OCI-LY3 (cell line): ENCODE results near the gene NCAPD3.

Experiments used
- H2AFZ ChIP-seq: fragments of 200-600, 300-600 bp; shearing (Covaris generic); 2 replicates; pipeline ENCODE4 v1.6.0; 2014; ENCODE audit warnings: antibody characterized with exemption, low read depth, low read length
- H3K27ac ChIP-seq: fragments of 200-600, 300-600 bp; sonication (generic); 2 replicates; pipeline ENCODE4 v1.5.1; 2014; ENCODE audit warnings: mild to moderate bottlenecking, low read length, moderate library complexity, mixed read lengths
- H3K27me3 ChIP-seq: fragments of 200-600, 300-600 bp; sonication (generic); 2 replicates; pipeline ENCODE4 v1.6.1; 2014; ENCODE audit warnings: low read depth, low read length, mixed read lengths
- H3K36me3 ChIP-seq: fragments of 200-600, 300-600 bp; sonication (generic); replicated peaks from 2 replicates; pipeline ENCODE3; 2014; ENCODE audit warnings: low read depth, low read length, mixed read lengths
- H3K4me1 ChIP-seq: fragments of 300-600, 200-600 bp; sonication (generic); 2 replicates; pipeline ENCODE4 v1.6.1; 2014; ENCODE audit warnings: low read length, mixed read lengths
- H3K4me2 ChIP-seq: fragments of 200-600, 300-600 bp; sonication (generic); 2 replicates; pipeline ENCODE4 v1.6.1; 2014; ENCODE audit warnings: low read length, mixed read lengths
- H3K4me3 ChIP-seq: fragments of 300-600, 200-600 bp; sonication (generic); 2 replicates; pipeline ENCODE4 v1.5.1; 2014; ENCODE audit warnings: antibody characterized with exemption, mild to moderate bottlenecking, low read length, moderate library complexity
- H3K79me2 ChIP-seq: fragments of 300-600, 200-600 bp; shearing (Covaris generic); 2 replicates; pipeline ENCODE4 v1.6.1; 2014; ENCODE audit warnings: mild to moderate bottlenecking, low read length, mixed read lengths
- H3K9ac ChIP-seq: fragments of 300-600, 200-600 bp; shearing (Covaris generic); 2 replicates; pipeline ENCODE4 v1.6.0; 2014; ENCODE audit warnings: mild to moderate bottlenecking, low read length, moderate library complexity
- H3K9me3 ChIP-seq: fragments of 200-600, 300-600 bp; shearing (Covaris generic); 2 replicates; pipeline ENCODE4 v1.6.1; 2014; ENCODE audit warnings: low read length, mixed read lengths; ENCODE audit not compliant: insufficient read depth
- H4K20me1 ChIP-seq: fragments of 200-600, 300-600 bp; sonication (generic); 2 replicates; pipeline ENCODE4 v1.6.1; 2016; ENCODE audit warnings: low read length, mixed read lengths; ENCODE audit not compliant: insufficient read depth
- CTCF ChIP-seq: fragments of 200-600, 300-600 bp; sonication (generic); IDR thresholded peaks from 2 replicates; pipeline ENCODE4 v1.5.1; 2014; ENCODE audit warnings: antibody characterized with exemption, low read length, low read depth
- EZH2phosphoT487 ChIP-seq: fragments of 200-600 bp; shearing (Covaris generic); IDR thresholded peaks from 2 replicates; pipeline ENCODE4 v1.6.1; 2018; ENCODE audit warnings: antibody characterized with exemption, mixed run types, low read depth

NCAPD3 gene

GRCh38 chr11:134139873-134140331 lies 83.9 kb downstream of the NCAPD3 start:
- H3K4me1 ChIP-seq, result no peaks in the 10 kb centered on the region
- no peak overlapping the region for H3K9ac ChIP-seq
- no peak overlapping the region for H3K4me3 ChIP-seq
- H4K20me1 ChIP-seq, result no peaks in the 10 kb centered on the region
- H3K27me3 ChIP-seq, result 0 out of 2 replicates have a peak, but pooled peaks cover 5% of the 10 kb centered on the region
- no peaks in the 10 kb centered on the region for H3K79me2 ChIP-seq
- no peak overlapping the region for H3K4me2 ChIP-seq
- no peaks in the 10 kb centered on the region for H3K9me3 ChIP-seq
- no peak for TF ChIP-seq EZH2phosphoT487
- TF ChIP-seq CTCF, result peak; percentile 70
- H3K36me3 ChIP-seq, result no peaks in the 10 kb centered on the region
- no peak overlapping the region for H3K27ac ChIP-seq
- no peak overlapping the region for H2AFZ ChIP-seq

GRCh38 chr11:134139303-134139872 lies 84.4 kb downstream of the NCAPD3 start:
- Histone ChIP-seq H3K27me3 (0 out of 2 replicates have a peak, but pooled peaks cover 10% of the 10 kb centered on the region), H3K36me3 (no peaks in the 10 kb centered on the region), H3K9ac (no peak overlapping the region), H4K20me1 (no peaks in the 10 kb centered on the region), H3K4me1 (no peaks in the 10 kb centered on the region), H3K27ac (no peak overlapping the region), H2AFZ (no peak overlapping the region), H3K79me2 (no peaks in the 10 kb centered on the region), H3K4me3 (no peak overlapping the region), H3K9me3 (no peaks in the 10 kb centered on the region), H3K4me2 (no peak overlapping the region)
- TF ChIP-seq CTCF (no peak), EZH2phosphoT487 (no peak)

GRCh38 chr11:134138376-134138775 lies 85.4 kb downstream of the NCAPD3 start:
- Histone ChIP-seq H3K9me3 (0 out of 2 replicates have a peak, but pooled peaks cover 5% of the 10 kb centered on the region), H3K79me2 (no peaks in the 10 kb centered on the region), H3K4me1 (no peaks in the 10 kb centered on the region), H3K9ac (no peak overlapping the region), H3K27me3 (0 out of 2 replicates have a peak, but pooled peaks cover 11% of the 10 kb centered on the region), H3K27ac (no peak overlapping the region), H3K4me3 (no peak overlapping the region), H3K36me3 (no peaks in the 10 kb centered on the region), H3K4me2 (no peak overlapping the region), H2AFZ (no peak overlapping the region), H4K20me1 (no peaks in the 10 kb centered on the region)
- no peak for TF ChIP-seq CTCF
- no peak for TF ChIP-seq EZH2phosphoT487

GRCh38 chr11:134134167-134134566 lies 89.6 kb downstream of the NCAPD3 start:
- Histone ChIP-seq H3K9me3 (peaks cover 12% of the 10 kb centered on the region; the same call in 1 of the 2 replicates), H2AFZ (no peak overlapping the region), H3K9ac (no peak overlapping the region), H3K36me3 (no peaks in the 10 kb centered on the region), H3K4me1 (no peaks in the 10 kb centered on the region), H3K27ac (no peak overlapping the region), H3K79me2 (no peaks in the 10 kb centered on the region), H3K27me3 (0 out of 2 replicates have a peak, but pooled peaks cover 11% of the 10 kb centered on the region), H4K20me1 (no peaks in the 10 kb centered on the region), H3K4me2 (no peak overlapping the region), H3K4me3 (no peak overlapping the region)
- no peak for TF ChIP-seq CTCF
- TF ChIP-seq EZH2phosphoT487, result no peak
